NCI-H1436 (cell line): ENCODE results near the gene MEF2C.
A peak's percentile ranks its signal among the peaks of the same experiment; 100 is the strongest.

Experiments used
- DNase-seq: peaks from one replicate; lab custom pipeline; 2025; lab: John Stamatoyannopoulos, UW

MEF2C gene

GRCh38 chr5:88888291-88888690 lies 5.3 kb upstream of the MEF2C start:
- no peak for DNase-seq

GRCh38 chr5:88887342-88887741 lies 4.4 kb upstream of the MEF2C start:
- no peak for DNase-seq

GRCh38 chr5:88886746-88887341 lies 3.9 kb upstream of the MEF2C start:
- DNase-seq, result no peak

- no peak for DNase-seq
Measured at GRCh38 chr5:88886252-88886651, 3.3 kb upstream of the MEF2C start.

- DNase-seq, result no peak
Measured at GRCh38 chr5:88885002-88885401, 2.0 kb upstream of the MEF2C start.

- no peak for DNase-seq
Measured at GRCh38 chr5:88884608-88884877, 1.6 kb upstream of the MEF2C start.

- peak; percentile 11 for DNase-seq
Measured at GRCh38 chr5:88883836-88884607, 1.0 kb upstream of the MEF2C start.

- no peak for DNase-seq
Measured at GRCh38 chr5:88882276-88883038, 527 bp downstream of the MEF2C start.

- no peak for DNase-seq
Measured at GRCh38 chr5:88881571-88881971, 1.4 kb downstream of the MEF2C start.

GRCh38 chr5:88880201-88880600 lies 2.8 kb downstream of the MEF2C start:
- DNase-seq, result no peak

- no peak for DNase-seq
Measured at GRCh38 chr5:88879724-88880123, 3.3 kb downstream of the MEF2C start.

- DNase-seq, result no peak
Measured at GRCh38 chr5:88878976-88879375, 4.0 kb downstream of the MEF2C start.

GRCh38 chr5:88877826-88878225 lies 5.2 kb downstream of the MEF2C start:
- DNase-seq, result no peak

- DNase-seq, result no peak
Measured at GRCh38 chr5:88876714-88877113, 6.3 kb downstream of the MEF2C start.

- DNase-seq, result no peak
Measured at GRCh38 chr5:88875341-88876234, 7.4 kb downstream of the MEF2C start.

- DNase-seq, result no peak
Measured at GRCh38 chr5:88873447-88873846, 9.5 kb downstream of the MEF2C start.

GRCh38 chr5:88872971-88873370 lies 10.0 kb downstream of the MEF2C start:
- DNase-seq, result no peak

- DNase-seq, result no peak
Measured at GRCh38 chr5:88870285-88870684, 12.7 kb downstream of the MEF2C start.

- DNase-seq, result no peak
Measured at GRCh38 chr5:88868468-88869068, 14.4 kb downstream of the MEF2C start.

GRCh38 chr5:88867638-88868037 lies 15.3 kb downstream of the MEF2C start:
- no peak for DNase-seq

- no peak for DNase-seq
Measured at GRCh38 chr5:88863523-88863922, 19.5 kb downstream of the MEF2C start.
